Dedifferentiated amniotic fluid mesenchymal stem cell (primary cell): ENCODE results near the gene SLX4.
"Not testable (repeated sequence)": the region's sequence is repeated elsewhere in the genome, so short reads cannot be mapped to it uniquely, and the experiment has no call there.

Source experiments
- DNase-seq: peaks from one replicate; pipeline ENCODE4 v3.0.0-alpha.2; 2016; ENCODE audit errors: extremely low spot score

Gene SLX4

GRCh38 chr16:3611146-3611975 is at the start of gene SLX4:
Gene SLX4 (minus strand): TSS chr16:3611606. CDS start chr16:3608964, 2,642 bp downstream.
- DNase-seq: peak; percentile 80

GRCh38 chr16:3659251-3659650 is 47.8 kb upstream of the SLX4 start:
- DNase-seq: peak; percentile 55

DNA sequence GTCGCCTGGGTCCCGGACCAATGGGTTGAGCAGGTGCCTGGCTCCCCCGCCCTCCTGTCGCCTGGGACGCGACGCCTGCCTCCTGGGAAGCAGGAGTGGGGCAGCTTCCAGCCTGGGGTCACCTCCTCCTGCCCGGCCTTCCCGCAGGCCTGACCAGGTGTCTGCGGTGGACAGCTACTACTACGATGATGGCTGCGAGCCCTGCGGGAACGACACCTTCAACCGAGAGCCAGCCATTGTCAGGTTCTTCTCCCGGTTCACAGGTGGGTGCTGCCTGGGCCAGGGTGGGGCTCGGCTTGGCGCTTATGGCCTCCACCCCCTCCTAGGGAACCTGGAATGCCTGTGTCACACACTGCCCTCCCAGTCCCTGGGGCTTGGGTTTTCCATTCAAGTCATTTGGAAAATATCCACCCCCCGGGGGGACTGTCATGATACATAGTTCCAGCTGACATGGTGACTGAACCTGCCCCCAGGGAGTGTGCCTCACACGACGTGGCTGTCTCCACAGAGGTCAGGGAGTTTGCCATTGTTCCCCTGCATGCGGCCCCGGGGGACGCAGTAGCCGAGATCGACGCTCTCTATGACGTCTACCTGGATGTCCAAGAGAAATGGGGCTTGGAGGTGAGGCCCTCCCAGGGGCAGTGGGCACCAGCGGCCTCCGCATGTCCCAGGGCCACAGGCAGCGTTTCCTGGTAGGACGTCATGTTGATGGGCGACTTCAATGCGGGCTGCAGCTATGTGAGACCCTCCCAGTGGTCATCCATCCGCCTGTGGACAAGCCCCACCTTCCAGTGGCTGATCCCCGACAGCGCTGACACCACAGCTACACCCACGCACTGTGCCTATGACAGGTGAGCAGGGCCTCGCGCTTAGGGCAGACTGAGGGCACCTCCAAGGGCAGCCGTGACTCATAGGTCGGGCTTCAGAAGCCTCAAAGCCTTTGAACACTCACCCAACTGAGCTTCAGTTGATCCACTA is 45.4 kb upstream of the SLX4 start:
- DNase-seq: no peak

GRCh38 chr16:3656160-3656490 is 44.7 kb upstream of the SLX4 start:
- DNase-seq: not testable (repeated sequence)

DNA sequence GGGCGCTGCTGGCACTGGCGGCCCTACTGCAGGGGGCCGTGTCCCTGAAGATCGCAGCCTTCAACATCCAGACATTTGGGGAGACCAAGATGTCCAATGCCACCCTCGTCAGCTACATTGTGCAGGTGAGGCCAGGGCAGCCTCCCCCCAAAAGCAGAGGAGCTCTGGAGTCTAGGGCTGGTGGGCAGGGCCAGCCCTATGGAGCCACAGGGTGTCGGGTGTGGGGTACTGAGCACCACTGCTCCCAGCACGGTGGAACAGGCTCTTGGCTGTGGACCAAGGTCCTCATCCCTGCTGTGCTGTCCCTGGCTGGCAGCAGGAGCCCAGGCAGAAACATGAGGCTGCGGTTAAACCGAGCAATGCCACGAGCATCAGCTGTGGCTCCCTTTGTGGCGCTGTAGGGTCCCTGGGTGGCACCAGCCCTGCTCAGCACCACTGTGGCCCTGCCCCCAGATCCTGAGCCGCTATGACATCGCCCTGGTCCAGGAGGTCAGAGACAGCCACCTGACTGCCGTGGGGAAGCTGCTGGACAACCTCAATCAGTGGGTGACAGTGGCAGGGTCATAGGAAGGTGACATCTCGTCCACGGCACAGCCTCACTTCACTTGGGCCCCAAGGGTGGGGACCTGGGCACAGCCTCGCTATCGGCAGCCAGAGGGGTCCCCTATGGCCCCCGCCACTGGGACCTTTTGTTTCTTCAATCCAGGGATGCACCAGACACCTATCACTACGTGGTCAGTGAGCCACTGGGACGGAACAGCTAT is 44.2 kb upstream of the SLX4 start:
- DNase-seq: no peak

DNA sequence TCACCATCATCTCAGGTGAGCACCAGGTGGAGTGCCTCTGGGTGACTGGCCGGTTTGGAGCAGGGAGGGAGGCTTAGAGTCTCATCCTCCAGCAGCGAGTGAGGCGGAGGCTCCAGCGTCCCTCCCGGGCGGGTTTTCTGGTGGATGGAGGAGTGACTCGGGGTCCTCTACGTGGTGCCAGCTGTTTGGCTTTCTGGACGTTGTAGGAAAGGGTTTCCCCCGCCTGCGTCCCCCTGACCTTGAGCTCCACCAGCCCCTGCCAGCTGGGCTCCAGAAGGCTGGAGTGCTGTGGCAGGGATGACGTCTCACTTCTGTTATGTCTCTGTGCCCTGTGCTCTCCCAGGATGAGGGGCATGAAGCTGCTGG is 43.6 kb upstream of the SLX4 start:
- DNase-seq: no peak

DNA sequence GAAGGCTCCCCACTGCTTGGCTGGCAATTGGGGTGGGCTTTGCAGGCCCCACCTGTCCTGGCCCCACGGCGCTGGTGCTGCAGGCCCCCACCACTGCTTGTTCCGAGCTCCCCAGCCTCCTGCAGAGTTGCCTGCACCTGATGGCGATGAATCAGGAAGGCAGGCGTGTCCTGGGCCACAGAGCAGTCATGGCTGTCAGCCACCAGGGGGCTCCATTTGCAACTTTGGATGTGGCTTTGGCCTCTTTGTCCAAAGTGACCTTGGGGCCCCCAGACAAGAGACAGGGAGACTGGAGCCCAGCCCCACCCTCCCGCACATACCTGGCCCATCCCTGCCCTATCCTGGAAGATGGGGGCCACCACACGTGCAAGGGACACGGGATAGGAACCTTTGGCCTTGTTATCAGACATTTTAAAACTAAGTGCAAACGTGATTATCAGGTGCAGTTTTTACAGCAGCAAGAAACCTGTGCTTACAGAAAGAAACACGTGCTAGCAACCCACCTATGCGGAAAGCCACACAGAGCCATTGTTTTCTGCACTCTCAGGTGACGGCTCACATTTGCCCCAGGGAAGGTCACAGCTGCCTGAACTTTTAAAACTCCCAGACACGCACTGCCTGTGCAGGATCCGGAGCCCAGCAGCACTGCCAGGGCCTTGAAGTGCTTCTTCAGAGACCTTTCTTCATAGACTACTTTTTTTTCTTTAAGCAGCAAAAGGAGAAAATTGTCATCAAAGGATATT is 43.0 kb upstream of the SLX4 start, which contains the start of gene DNASE1:
Gene DNASE1 (plus strand): TSS at position 443 of the 743 bp plus-strand sequence. CDS start 683 bp downstream, outside the sequence.
- no peak for DNase-seq

DNA sequence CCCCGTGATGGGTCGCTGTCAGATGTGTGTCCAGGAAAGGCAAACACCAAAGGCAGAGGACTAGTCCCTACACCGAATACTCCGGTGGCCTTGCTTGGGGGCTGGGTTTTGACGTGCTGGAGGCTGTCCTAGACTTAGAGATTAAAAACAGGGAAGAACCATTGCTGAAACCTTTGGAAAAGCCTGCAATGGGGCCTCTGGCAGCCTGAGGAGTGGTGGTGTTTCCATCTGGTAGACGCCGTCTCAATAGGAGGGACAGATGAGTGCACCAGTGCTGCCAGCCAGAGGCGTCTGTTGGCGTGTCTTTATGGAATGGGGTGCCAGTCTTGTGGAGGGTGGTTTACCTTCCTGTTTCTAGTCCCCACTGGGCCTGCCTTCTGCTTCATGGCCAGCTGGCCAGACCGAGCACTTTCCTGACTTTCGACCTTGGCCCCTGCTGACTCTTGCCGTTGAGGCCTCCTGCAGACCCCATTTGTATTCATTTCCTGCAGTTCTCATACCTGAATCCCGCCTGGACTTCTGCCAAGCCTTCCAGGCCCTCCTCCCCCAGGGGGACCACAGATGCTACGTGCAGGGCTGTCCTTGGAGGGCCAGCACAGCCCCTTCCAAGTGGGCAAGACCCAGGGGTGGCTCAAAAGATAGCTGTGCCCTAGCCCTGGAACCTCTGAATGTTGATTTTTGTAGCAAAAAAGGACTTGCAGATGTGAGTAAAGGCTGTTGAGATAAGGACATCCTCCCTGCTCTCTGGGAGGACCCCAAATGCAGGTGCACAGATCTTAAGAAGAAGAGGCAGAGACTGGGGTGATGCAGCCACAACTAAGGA is 41.2 kb upstream of the SLX4 start:
- DNase-seq: no peak

DNA sequence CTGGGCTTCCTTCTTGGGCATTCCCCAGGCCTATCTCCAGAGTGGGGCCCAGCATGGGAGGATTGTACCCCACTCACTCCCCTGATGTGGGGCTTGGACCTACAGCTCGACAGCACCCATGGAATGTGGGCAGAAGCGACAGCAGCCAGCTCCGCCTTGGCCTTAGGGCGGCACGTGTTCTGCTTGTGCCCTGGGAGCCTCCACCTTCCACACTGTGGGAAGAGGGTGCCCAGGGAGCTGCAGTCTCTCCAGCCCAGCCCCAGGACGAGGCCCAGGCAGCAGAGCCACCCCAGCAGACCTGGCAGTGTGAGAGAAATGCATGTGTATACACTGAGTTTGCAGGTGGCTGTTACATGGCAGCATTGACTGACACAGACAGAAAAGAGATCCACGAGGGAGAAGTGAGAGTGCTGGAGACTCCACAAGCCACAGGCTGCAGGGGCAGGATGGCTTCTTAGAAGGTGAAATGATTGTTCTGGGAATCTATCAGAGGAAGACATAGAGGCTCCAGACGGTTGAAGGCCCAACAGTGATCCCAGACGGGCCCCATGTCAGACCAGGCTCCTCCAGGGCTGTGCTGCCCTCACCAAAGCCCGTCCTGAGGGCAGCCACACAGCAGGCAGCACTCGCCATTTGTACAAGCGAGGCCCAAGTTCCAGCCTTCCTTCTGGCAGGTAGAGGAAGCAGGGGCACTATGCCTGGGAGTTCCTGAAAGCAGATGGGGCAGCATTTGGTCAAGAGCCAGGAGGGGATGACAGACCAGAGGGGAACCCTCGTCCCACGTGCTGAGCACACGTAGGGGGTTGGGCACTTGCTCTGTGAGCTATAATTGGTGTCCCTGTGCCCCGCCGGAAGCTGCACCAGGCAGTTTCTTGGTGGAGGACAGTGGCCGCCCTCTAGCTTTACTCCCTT is 40.3 kb upstream of the SLX4 start:
- DNase-seq: no peak

GRCh38 chr16:3650631-3651265 is 39.3 kb upstream of the SLX4 start:
- DNase-seq: no peak

GRCh38 chr16:3646348-3646920 is 35.0 kb upstream of the SLX4 start:
- DNase-seq: no peak

- DNase-seq: no peak
Measured at GRCh38 chr16:3645504-3646347, 34.3 kb upstream of the SLX4 start.

DNA sequence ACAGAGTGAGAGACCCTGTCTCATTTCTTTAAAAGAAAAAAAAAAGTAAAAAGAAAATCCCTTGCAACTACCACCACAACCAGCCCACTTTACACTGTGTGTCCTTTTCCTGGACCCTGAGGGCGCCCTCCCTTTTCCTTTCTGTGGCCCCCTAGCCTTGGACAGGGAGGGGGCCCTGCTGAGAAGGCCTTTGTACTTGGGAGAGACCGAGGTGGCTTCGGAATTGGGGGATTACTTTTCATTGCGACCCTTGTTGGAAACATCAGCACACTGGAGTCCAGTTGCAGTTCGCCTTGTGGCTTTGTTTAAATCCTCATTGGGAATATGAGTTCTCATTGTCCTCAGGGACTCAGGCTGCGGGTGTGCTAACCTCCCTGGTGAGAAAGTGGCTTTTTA is 33.7 kb upstream of the SLX4 start:
- no peak for DNase-seq

DNA sequence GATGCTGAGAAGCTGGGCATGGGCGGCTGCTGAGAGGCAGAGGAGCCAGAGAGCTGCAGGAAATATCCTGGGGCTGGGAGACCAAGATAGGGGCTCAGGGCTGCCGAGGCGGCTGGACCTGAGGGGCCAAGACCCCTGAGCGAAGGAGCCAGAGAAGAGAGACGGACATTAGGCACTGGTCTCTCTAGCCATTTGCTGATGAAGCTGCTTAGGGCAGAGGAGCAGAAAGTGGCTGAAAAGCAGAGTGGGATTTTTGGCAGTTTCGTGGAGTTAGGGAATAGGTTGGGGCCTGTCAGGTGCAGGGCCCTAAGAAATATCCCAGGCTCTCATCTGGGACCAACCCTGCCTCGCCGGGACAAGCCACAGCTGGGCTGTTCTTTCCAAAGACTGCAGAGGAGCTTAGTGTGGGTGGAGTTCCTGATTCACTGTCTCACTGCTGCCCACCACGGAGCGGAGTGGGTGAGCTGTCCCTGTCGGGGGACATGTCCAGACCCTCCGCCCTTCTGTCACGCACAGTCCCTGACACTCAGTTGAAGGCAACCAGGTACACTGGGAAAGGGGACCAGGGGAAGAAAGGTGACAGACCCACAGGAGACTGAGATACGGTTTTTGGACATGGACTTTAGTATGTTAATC is 31.8 kb upstream of the SLX4 start:
- no peak for DNase-seq

GRCh38 chr16:3642397-3643094 is 31.1 kb upstream of the SLX4 start:
- no peak for DNase-seq

GRCh38 chr16:3641801-3642396 is 30.5 kb upstream of the SLX4 start:
- DNase-seq: no peak
